GM18951 (cell line): ENCODE data around the gene SEMA4D.
"Not testable (repeated sequence)": the region's sequence is repeated elsewhere in the genome, so short reads cannot be mapped to it uniquely, and the experiment has no call there.

Experiments
- POLR2A ChIP-seq: IDR thresholded peaks from 4 replicates; pipeline ENCODE4 v1.6.1; 2011; ENCODE audit warnings: mild to moderate bottlenecking; ENCODE audit not compliant: insufficient read length, insufficient read depth; ENCODE audit errors: extremely low read depth
- in situ Hi-C: fragments of 300-500 bp; cut with MboI; formaldehyde crosslinking; loops from one replicate; pipeline ENCODE4 v1.12.0; 2022; ENCODE audit warnings: low sequenced_read_pairs, mixed read lengths, inconsistent platforms; ENCODE audit not compliant: unreplicated experiment

Gene SEMA4D

DNA sequence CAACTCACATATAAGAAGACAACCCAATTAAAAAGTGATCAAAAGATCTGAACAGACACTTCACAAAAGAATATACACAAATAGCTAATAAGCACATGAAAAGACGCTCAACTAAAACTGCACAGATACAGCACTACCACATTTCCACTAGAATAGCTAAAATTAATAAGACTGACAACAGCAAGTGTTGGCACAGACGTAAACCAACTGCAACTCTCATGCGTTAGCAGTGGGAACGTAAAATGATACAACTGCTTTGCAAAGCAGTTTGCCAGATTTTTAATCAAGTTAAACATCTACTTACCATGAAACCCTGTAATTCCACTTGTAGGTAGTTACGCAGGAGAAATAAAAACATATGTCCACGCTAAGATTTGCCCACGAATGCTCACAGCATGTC, 9.0 kb downstream of the SEMA4D start:
- TF ChIP-seq POLR2A, result no peak
- in situ Hi-C loops, result no loop called here

DNA sequence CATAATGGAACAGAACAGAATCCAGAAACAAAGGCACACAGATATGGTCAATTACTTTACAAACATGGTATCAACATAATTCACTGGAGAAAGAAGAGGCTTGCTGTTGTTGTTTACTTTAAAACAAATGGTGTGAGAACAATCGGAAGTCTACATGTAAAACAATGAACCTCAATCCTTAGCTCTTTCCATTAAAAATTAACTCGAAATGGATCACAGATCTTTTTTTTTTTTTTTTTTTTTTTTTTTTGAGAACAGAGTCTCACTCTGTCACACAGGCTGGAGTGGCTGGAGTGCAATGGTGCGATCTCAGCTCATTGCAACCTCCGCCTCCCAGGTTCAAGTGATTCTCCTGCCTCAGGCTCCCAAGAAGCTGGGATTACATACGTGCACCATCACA, 9.8 kb downstream of the SEMA4D start:
- in situ Hi-C loops, result no loop called here

DNA sequence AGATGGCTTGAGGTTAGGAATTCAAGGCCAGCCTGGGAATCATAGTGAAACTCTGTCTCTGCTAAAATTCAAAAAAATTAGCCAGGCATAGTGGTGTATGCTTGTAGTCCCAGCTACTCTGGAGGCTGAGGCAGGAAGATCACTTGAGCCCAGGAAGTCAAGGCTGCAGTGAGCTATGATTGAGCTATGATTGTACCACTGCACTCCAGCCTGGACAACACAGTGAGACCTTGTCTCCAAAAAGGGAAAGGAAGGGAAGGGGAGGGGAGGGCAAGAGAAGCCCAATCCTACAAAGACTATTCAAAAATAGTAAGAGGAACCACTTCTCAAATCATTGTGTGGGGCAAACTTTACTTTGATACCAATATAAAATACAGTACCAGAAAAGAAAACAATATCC, 11.2 kb downstream of the SEMA4D start:
- in situ Hi-C loops, result no loop called here
- no peak for TF ChIP-seq POLR2A

More for the DNA sequence above, 9.8 kb downstream of the SEMA4D start:
- TF ChIP-seq POLR2A, result no peak

DNA sequence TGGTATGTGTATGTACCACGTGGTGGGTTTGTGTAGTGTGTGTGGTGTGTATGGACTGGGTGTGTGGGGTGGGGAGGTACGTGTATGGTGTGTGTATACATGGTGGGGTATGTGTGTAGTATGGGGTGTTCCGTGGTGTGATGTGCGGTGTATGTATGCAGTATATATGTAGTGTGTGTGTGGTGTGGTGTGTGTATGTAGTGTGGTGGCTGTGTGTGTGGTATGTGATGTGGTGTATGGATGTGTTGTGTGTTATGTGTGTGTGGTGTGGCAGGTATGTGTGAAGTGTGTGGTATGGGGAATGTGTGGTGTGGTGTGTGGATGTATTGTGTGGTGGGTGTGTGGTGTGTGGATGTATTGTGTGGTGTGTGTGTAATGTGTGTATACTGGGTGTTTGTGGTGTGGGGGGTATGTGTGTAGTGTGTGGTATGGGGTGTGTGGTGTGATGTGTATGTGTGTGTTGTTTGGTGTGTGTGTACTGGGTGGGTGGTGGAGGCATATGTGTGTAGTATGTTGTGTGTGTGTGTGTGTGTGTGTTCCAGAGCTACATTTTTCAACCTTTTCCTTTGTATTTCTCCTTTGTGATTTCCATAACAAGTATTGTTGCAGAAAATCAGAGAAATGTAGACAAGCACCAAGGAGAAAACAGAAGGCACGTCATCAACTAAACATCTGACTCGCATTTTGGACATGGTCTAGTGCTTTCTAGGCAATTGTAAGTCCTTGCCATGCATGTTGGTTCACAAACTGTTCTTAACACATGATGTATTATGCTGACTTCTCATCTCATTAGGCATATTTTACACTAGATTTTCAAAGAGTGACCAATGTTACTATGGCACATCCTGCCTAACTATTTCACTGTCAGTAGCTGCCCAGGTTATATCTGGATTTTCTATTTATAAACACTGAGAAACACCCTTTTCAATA, 13.2 kb downstream of the SEMA4D start:
- in situ Hi-C loops, result no loop called here
- no peak for TF ChIP-seq POLR2A

DNA sequence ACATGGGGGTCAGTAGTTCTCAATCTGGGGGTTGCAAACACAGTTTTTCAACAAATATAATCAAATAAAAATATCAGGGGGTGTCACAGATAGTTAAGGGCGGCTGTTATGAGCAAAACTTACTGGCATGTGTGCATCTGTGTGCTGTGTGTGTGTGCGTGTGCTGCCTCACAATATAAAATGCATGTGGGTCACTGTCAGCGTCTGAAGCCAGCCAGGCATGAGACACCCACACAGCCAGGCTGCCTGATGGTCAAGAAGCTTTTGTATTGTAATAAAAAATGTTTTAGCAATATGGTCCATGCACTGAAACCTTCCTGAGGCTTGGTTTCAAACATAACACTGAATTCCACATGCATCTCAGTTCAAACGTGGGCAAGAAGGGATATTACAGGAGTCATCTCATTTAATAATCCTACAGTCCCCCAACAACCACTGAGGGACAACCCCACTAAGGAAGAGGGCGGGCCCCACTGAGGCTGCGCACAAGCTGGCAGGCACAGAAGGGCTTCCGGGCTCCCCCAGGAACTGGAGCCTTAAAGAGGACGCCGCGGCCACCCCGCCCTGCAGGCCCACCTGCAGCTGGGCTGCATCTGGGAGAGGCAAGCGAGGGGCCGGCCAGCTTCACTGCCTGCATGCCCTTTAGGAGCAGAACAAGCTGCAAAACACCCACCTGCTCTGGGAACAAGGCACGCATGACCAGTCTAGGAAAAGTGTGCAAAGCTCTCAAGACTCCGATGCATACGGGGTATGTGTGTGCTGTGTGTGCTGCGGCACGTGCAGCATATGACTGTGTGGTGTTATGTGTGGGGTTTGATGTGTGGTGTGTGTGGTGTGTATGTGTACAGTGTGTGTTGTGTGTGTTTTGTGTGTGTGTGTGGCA, 14.1 kb downstream of the SEMA4D start:
- in situ Hi-C loops, result no loop called here
- peak; percentile 38 for TF ChIP-seq POLR2A

DNA sequence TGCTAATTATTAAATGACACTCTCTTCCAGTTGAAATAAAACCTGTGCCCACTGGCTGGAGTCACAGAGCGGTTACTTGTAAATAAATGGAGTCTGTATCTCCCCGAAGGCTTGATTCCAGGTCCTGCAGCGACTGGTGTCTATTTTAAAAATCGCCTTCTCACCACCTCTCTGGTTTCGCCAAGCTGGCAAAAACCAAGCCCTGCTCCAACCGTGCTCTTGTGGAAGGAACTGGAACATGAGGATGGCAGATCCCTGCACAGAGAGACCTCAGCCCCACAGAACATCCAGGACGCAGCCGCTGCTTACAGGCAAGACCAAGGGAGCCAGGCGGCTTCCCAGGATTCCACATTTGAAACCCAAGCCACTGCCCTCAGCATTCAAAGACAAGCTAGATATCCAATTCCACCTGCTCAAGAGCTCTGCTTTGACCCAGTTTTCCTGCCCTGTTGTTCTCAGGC, 15.0 kb downstream of the SEMA4D start:
- in situ Hi-C loops, result no loop called here
- TF ChIP-seq POLR2A, result no peak

DNA sequence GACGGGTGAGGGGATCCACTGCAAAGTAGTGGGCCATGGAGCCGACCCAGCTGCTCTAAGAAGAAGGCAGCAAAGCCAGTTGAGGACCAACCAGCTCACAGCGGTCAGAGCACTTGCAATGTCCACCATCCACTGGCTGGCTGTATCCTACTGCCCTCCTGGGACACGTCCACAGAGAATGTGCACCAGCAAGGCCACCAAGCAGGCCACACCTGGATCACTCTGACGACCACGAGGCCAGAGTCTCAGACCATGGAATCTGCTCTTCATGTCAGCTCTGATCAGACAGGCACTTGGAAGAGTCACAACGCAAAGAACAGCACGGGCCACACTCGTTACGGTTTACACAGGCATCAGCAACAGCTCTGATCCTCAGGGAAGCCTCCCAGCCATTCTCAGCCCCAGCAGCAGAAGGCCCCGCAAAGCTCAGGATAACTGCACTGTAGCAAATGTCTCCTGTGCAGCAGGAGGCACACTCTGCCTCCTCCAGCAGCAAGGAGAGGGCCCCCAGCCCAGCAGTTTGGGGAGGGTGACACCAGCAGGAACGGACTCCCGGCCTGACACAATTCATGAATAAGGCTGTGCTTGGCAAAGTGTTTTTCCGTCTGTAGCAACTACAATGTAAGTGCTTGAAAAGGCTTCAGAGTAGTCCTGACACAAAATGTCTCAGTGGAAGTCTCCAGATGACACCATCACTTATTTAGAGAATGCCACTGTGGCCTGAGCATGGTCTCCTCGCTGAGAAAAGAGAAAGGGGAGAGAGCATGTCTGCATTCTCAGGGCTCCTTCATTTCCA, 15.7 kb downstream of the SEMA4D start:
- TF ChIP-seq POLR2A, result no peak
- in situ Hi-C loops, result no loop called here

DNA sequence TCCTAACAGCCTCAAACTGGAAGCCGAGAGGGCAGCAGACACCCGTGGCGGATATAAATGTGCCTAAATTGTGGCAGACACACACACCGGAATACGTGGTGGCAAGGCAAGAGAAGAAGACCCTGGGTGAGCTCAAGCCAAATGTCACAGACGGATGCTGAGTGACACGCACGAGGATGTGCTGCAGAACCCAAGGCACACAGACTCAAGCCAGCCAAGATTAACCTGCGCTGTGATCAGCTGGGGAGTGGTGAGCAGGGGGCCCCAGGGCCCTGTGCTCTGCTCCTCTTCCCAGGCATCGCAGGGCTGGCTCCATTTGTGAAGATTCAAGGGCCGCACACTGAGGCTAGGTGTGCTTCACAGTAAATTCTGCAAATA, 16.4 kb downstream of the SEMA4D start:
- no peak for TF ChIP-seq POLR2A
- in situ Hi-C loops, result no loop called here

DNA sequence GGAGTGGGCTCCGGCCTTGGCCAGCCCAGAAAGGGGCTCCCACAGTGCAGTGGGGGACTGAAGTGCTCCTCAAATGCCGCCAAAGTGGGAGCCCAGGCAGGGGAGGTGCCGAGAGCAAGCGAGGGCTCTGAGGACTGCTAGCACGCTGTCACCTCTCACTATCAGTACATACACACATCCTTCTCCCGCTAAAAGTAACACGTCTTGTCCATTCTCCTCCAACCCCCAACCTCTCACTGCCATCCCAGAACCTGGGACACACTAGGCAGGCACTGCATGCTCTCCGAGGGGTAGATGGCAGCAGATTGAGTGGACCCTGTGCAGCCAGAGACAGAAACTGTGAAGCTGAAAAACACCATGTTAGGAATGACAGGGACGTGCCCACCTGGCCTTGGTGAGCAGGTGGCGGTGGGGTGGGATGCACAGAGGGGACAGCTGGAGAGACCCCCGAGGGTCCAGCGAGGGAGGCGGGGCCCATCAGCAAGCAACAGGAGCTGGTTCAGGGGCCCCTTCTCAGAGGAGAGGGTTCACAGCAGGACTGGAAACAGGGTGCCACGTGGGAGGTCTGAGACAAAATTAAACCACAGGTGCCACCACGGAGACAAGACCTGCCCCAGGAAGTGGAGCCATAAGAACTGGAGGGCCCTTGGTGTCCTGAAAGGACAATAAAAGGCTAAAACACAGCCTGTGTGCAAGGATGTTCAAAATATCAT, 16.9 kb downstream of the SEMA4D start:
- no peak for TF ChIP-seq POLR2A
- in situ Hi-C loops, result no loop called here

DNA sequence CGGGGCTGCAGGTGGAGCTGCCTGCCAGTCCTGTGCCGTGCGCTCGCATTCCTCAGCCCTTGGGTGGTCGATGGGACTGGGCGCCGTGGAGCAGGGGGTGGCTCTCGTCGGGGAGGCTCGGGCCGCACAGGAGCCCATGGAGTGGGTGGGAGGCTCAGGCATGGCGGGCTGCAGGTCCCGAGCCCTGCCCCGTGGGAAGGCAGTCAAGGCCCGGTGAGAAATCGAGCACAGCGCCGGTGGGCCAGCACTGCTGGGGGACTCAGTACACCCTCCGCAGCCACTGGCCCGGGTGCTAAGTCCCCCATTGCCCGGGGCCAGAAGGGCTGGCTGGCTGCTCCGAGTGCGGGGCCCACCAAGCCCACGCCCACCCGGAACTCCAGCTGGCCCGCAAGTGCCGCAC, 17.5 kb downstream of the SEMA4D start:
- in situ Hi-C loops, result not testable (repeated sequence)

DNA sequence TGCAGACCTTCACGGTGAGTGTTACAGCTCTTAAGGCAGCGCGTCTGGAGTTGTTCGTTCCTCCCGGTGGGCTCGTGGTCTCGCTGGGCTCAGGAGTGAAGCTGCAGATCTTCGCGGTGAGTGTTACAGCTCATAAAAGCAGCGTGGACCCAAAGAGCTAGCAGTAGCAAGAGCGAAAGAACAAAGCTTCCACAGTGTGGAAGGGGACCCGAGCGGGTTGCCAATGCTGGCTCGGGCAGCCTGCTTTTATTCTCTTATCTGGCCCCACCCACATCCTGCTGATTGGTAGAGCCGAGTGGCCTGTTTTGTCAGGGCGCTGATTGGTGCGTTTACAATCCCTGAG, 18.3 kb downstream of the SEMA4D start:
- in situ Hi-C loops, result not testable (repeated sequence)

DNA sequence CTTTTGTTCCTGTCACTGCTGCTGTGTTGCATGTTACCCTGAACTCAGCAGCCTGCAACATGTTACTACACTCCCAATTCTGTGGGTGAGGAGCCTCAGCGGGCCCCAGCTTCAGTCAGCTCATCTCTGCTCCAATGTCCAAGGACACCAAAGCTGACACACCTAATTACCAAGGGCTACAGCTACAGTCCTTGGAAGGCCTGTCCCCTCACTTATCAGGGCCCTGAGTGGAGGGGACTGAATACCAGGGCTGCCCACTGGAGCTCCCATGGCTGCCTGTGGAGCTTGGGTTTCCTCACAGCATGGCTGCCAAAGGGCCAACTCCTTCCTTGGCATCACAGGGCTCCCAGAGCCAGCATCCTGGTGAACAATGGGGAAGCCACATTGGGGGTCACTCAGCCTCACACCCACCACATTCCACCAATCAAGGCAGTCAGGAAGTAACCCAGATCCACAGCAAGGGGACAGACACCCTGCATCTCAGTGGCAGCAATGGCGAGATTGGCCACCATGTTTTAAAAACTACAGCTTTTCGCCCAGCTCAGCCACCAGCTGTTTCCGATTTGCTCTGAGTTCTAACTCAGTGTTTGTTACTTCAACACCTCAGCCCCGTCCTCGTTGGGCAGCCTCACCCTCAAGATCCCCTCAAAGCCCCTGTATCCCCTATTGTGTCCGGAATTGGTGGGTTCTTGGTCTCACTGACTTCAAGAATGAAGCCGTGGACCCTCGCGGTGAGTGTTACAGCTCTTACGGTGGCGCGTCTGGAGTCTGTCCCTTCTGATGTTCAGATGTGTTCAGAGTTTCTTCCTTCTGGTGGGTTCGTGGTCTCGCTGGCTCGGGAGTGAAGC, 18.9 kb downstream of the SEMA4D start:
- TF ChIP-seq POLR2A, result no peak
- in situ Hi-C loops, result no loop called here
